ENCODE data around the gene ROBO1. TPM values are rescaled to one million over a fixed set of nuclear protein-coding genes. Genes with fewer than 3 reads are reported as not detected.

ROBO1 gene
- total and polyA plus RNA-seq, 2 of the 13 experiments (the other 11 are each of a cell fraction or from before 2014, with no cell fraction given): 52.2 to 71.0 TPM

- TF ChIP-seq, protein P1, sequence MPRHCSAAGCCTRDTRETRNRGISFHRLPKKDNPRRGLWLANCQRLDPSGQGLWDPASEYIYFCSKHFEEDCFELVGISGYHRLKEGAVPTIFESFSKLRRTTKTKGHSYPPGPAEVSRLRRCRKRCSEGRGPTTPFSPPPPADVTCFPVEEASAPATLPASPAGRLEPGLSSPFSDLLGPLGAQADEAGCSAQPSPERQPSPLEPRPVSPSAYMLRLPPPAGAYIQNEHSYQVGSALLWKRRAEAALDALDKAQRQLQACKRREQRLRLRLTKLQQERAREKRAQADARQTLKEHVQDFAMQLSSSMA (CRISPR knock-in tag; IDR thresholded peaks at IDR 0.05): no peak
- TF ChIP-seq, protein P2, sequence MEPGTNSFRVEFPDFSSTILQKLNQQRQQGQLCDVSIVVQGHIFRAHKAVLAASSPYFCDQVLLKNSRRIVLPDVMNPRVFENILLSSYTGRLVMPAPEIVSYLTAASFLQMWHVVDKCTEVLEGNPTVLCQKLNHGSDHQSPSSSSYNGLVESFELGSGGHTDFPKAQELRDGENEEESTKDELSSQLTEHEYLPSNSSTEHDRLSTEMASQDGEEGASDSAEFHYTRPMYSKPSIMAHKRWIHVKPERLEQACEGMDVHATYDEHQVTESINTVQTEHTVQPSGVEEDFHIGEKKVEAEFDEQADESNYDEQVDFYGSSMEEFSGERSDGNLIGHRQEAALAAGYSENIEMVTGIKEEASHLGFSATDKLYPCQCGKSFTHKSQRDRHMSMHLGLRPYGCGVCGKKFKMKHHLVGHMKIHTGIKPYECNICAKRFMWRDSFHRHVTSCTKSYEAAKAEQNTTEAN (CRISPR knock-in tag; conservative IDR thresholded peaks at IDR 0.05): no peak
- TF ChIP-seq CHD2 (IDR thresholded peaks at IDR 0.05; ENCODE audit: low read depth, low read length) (no peak), MAX (IDR thresholded peaks at IDR 0.05) (no peak), GATA4 (IDR thresholded peaks at IDR 0.05; ENCODE audit: borderline replicate concordance, low read depth) (no peak; the same call in 1 of the 2 replicates), ZNF768 (CRISPR knock-in tag; IDR thresholded peaks at IDR 0.05) (no peak), AHR (CRISPR knock-in tag; IDR thresholded peaks at IDR 0.05) (no peak), SSRP1 (CRISPR knock-in tag; IDR thresholded peaks at IDR 0.05) (no peak), ZNF44 (CRISPR knock-in tag; IDR thresholded peaks at IDR 0.05) (no peak), ZNF513 (CRISPR knock-in tag; conservative IDR thresholded peaks at IDR 0.05) (no peak), SMAD3 (CRISPR knock-in tag; IDR thresholded peaks at IDR 0.05) (0 out of 2 replicates have a peak, but pooled peaks have one; percentile 25), ZNF281 (CRISPR knock-in tag; IDR thresholded peaks at IDR 0.05; ENCODE audit: borderline replicate concordance) (peak; percentile 88), MEIS1 (CRISPR knock-in tag; IDR thresholded peaks at IDR 0.05; ENCODE audit: borderline replicate concordance) (no peak), CBX1 (IDR thresholded peaks at IDR 0.05; ENCODE audit: low read depth) (no peak), TOPORS (CRISPR knock-in tag; IDR thresholded peaks at IDR 0.05) (no peak), ZNF883 (CRISPR knock-in tag; IDR thresholded peaks at IDR 0.05; ENCODE audit: not compliant biosample characterization) (no peak), NFYB (CRISPR knock-in tag; IDR thresholded peaks at IDR 0.05) (no peak)
- TF ChIP-seq, protein P3, sequence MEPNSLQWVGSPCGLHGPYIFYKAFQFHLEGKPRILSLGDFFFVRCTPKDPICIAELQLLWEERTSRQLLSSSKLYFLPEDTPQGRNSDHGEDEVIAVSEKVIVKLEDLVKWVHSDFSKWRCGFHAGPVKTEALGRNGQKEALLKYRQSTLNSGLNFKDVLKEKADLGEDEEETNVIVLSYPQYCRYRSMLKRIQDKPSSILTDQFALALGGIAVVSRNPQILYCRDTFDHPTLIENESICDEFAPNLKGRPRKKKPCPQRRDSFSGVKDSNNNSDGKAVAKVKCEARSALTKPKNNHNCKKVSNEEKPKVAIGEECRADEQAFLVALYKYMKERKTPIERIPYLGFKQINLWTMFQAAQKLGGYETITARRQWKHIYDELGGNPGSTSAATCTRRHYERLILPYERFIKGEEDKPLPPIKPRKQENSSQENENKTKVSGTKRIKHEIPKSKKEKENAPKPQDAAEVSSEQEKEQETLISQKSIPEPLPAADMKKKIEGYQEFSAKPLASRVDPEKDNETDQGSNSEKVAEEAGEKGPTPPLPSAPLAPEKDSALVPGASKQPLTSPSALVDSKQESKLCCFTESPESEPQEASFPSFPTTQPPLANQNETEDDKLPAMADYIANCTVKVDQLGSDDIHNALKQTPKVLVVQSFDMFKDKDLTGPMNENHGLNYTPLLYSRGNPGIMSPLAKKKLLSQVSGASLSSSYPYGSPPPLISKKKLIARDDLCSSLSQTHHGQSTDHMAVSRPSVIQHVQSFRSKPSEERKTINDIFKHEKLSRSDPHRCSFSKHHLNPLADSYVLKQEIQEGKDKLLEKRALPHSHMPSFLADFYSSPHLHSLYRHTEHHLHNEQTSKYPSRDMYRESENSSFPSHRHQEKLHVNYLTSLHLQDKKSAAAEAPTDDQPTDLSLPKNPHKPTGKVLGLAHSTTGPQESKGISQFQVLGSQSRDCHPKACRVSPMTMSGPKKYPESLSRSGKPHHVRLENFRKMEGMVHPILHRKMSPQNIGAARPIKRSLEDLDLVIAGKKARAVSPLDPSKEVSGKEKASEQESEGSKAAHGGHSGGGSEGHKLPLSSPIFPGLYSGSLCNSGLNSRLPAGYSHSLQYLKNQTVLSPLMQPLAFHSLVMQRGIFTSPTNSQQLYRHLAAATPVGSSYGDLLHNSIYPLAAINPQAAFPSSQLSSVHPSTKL (CRISPR knock-in tag; IDR thresholded peaks at IDR 0.05): peak; percentile 92
- TF ChIP-seq, protein P4, sequence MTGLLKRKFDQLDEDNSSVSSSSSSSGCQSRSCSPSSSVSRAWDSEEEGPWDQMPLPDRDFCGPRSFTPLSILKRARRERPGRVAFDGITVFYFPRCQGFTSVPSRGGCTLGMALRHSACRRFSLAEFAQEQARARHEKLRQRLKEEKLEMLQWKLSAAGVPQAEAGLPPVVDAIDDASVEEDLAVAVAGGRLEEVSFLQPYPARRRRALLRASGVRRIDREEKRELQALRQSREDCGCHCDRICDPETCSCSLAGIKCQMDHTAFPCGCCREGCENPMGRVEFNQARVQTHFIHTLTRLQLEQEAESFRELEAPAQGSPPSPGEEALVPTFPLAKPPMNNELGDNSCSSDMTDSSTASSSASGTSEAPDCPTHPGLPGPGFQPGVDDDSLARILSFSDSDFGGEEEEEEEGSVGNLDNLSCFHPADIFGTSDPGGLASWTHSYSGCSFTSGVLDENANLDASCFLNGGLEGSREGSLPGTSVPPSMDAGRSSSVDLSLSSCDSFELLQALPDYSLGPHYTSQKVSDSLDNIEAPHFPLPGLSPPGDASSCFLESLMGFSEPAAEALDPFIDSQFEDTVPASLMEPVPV (CRISPR knock-in tag; IDR thresholded peaks at IDR 0.05): no peak
Observed at GRCh38 chr3:78872195-78872594, 895.6 kb downstream of the ROBO1 start (continued).
